ENCODE results near the gene GBP1. TPM values are rescaled to one million over a fixed set of nuclear protein-coding genes. Genes with fewer than 3 reads are reported as not detected.
"Not testable (repeated sequence)": the region's sequence is repeated elsewhere in the genome, so short reads cannot be mapped to it uniquely, and the experiment has no call there.

GBP1 gene
- total RNA-seq, 4 donors from 2014 or later = 16.1 to 38.2 (median 21.1) TPM

DNA sequence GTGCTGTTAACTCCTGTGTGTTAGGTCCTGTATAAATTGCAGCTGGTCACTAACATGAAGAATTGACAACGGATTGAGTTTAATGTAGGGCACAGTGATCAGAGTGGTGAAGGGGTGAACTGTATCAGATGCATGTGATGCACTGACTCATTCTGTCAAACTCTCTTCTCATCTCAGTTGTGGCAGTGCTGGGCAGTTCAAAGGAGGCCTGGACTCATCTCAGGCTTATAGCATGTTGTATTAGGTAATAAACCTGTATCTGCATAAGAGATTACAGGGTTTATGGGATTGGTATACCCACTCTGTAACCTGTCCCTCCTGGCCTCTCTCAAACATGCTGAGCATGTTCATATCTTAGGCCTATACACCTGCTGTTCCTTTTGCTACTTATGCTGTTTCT lies 29.9 kb downstream of the GBP1 start:
- Histone ChIP-seq H3K36me3 (no peaks in the 10 kb centered on the region), H3K27me3 (no peaks in the 10 kb centered on the region), H3K9me3 (no peaks in the 10 kb centered on the region), H3K27ac (replicated peaks in 1 of 4) (no peak overlapping the region), H3K4me3 (no peak overlapping the region), H3K4me1 (no peaks in the 10 kb centered on the region)
- intact Hi-C loops (cut with DNase I) = no loop called here
- WGBS = 88% methylated on average over 1 of the region's 1 CpG
- DNase-seq (ENCODE audit: extremely low spot score) = no peak
- no peak for TF ChIP-seq POLR2A (IDR thresholded peaks at IDR 0.05; ENCODE audit: low read depth)
- TF ChIP-seq EP300 (IDR thresholded peaks at IDR 0.05) = no peak
- TF ChIP-seq POLR2AphosphoS5 (IDR thresholded peaks at IDR 0.05) = no peak
- TF ChIP-seq CTCF (IDR thresholded peaks at IDR 0.05) = no peak

GRCh38 chr1:89034004-89034403 lies 31.0 kb downstream of the GBP1 start:
- H3K9me3 ChIP-seq; intact Hi-C loops (cut with DNase I); H3K4me1 ChIP-seq; DNase-seq (ENCODE audit: extremely low spot score); H3K27ac ChIP-seq (replicated peaks in 1 of 4); H3K27me3 ChIP-seq; H3K4me3 ChIP-seq; H3K36me3 ChIP-seq: not testable (repeated sequence)
- WGBS = 85% methylated on average over 5 of the region's 5 CpGs

- H3K9me3 ChIP-seq; H3K4me3 ChIP-seq; H3K27ac ChIP-seq (replicated peaks in 1 of 4); H3K36me3 ChIP-seq; intact Hi-C loops (cut with DNase I); DNase-seq (ENCODE audit: extremely low spot score); H3K4me1 ChIP-seq; H3K27me3 ChIP-seq: not testable (repeated sequence)
- 94% methylated on average over 2 of the region's 2 CpGs for WGBS
Observed at GRCh38 chr1:89029051-89029450, 36.0 kb downstream of the GBP1 start.

GRCh38 chr1:89025928-89026327 lies 39.1 kb downstream of the GBP1 start:
- no peak overlapping the region for H3K27ac ChIP-seq (replicated peaks in 1 of 4)
- no peak for DNase-seq (ENCODE audit: extremely low spot score)
- no peaks in the 10 kb centered on the region for H3K9me3 ChIP-seq
- intact Hi-C loops (cut with DNase I) = no loop called here
- peaks cover 13 to 24% (median 22%) of the 10 kb centered on the region in 4 donors for H3K4me1 ChIP-seq
- 91% methylated on average over 3 of the region's 3 CpGs for WGBS
- H3K4me3 ChIP-seq = no peak overlapping the region
- no peaks in the 10 kb centered on the region for H3K27me3 ChIP-seq
- no peaks in the 10 kb centered on the region for H3K36me3 ChIP-seq
- no peak for TF ChIP-seq EP300 (IDR thresholded peaks at IDR 0.05)
- no peak for TF ChIP-seq POLR2AphosphoS5 (IDR thresholded peaks at IDR 0.05)
- TF ChIP-seq CTCF (IDR thresholded peaks at IDR 0.05) = no peak
- no peak for TF ChIP-seq POLR2A (IDR thresholded peaks at IDR 0.05; ENCODE audit: low read depth)

DNA sequence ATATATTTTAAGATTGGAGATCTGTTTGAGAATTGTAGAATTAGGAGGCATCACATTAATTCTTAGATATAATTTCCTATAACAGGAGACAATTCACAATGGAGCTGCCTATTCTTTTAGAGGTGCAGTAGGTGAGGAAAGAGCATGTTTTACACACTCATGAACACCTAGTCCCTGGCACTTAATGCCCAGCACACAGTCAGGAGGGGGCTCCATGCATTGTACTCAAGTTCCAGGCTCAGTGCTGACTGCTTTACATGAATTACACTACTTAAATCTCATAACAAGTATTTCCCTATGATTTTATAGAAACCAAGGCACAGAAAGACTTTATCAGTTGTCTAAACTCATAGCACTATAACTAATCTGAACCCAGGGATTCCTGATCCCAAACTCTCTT lies 42.0 kb downstream of the GBP1 start:
- Histone ChIP-seq H3K36me3 (peaks cover 0 to 18% (median 6%) of the 10 kb centered on the region in 4 donors), H3K4me1 (peaks cover 13 to 25% (median 25%) of the 10 kb centered on the region in 4 donors), H3K27ac (replicated peaks in 1 of 4) (peak overlapping the region; percentile 75 to 83 (median 79)), H3K4me3 (peak overlapping the region; percentile 51 to 63 (median 52)), H3K9me3 (no peaks in the 10 kb centered on the region), H3K27me3 (no peaks in the 10 kb centered on the region)
- intact Hi-C loops (cut with DNase I) = loop anchor here (5.0 kb wide), 1 partner anchor 39 kb away; no protein-coding TSS in a partner anchor
- TF ChIP-seq EP300 (IDR thresholded peaks at IDR 0.05) (no peak), POLR2AphosphoS5 (IDR thresholded peaks at IDR 0.05) (no peak), POLR2A (IDR thresholded peaks at IDR 0.05; ENCODE audit: low read depth) (no peak)
- no peak for DNase-seq (ENCODE audit: extremely low spot score)

DNA sequence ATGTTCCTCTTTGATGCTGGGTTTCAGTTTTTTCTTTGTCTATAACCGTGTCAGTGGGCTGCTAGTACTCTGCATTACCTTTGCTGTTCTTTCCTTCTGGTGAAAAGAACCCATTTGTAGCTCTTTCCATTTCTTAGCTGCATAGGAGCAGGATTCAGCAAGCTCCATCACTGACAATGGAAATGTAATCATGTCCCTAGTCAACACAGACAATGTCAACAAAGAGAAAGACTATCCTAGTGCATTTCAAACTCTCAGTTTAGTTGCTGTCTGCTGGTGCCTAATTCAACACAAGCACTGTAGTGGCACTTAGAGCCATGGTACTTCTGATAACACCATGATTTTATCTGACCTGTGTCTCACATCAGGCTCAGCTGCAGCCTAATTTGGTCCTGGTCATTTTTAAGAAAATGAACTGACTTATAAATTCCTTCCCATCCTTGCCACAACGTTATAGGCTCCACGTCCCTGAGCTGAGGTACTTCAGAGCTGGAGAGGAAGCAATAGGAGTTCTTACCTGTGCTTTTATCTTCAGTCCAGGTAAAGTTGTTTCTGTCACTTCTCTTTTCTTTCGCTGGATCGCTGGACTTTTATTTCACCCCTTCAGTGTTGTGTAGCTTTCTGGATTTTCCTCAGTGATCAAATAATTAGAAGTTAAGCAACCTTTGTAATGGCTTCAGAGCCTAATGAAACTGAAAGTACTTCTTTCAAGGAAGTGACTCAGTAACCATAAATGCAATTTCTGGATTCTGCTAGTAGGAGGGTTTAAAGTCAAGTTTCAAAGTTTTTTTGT lies 42.6 kb downstream of the GBP1 start, which contains the start of gene GBP3:
TSS of gene GBP3 (minus strand) at position 700 of the 793 bp plus-strand sequence. CDS start 2,145 bp downstream, outside the sequence.
- no peak for TF ChIP-seq POLR2A (IDR thresholded peaks at IDR 0.05; ENCODE audit: low read depth)
- TF ChIP-seq EP300 (IDR thresholded peaks at IDR 0.05) = no peak
- TF ChIP-seq POLR2AphosphoS5 (IDR thresholded peaks at IDR 0.05) = peak in 1 of 2 donors; percentile 5
- no peak for TF ChIP-seq CTCF (IDR thresholded peaks at IDR 0.05)
- Histone ChIP-seq H3K27me3 (no peaks in the 10 kb centered on the region), H3K36me3 (peaks cover 0 to 18% (median 6%) of the 10 kb centered on the region in 4 donors), H3K27ac (replicated peaks in 1 of 4) (peak within 1 kb of the TSS; percentile 75 to 83 (median 79)), H3K4me1 (peaks cover 13 to 25% (median 25%) of the 10 kb centered on the region in 4 donors), H3K4me3 (peak within 1 kb of the TSS; percentile 51 to 63 (median 52)), H3K9me3 (no peaks in the 10 kb centered on the region)
- 21% methylated on average over 5 of the region's 5 CpGs for WGBS
- DNase-seq (ENCODE audit: extremely low spot score) = no peak
- intact Hi-C loops (cut with DNase I) = loop anchor here (5.0 kb wide), 1 partner anchor 40 kb away; no protein-coding TSS in a partner anchor

- H3K4me3 ChIP-seq; H3K27me3 ChIP-seq; H3K27ac ChIP-seq (replicated peaks in 1 of 4); H3K9me3 ChIP-seq; intact Hi-C loops (cut with DNase I); DNase-seq (ENCODE audit: extremely low spot score): not testable (repeated sequence)
- WGBS = 94% methylated on average over 3 of the region's 3 CpGs
- H3K4me1 ChIP-seq = peaks cover 11 to 25% (median 23%) of the 10 kb centered on the region in 4 donors
- peaks cover 17 to 45% (median 28%) of the 10 kb centered on the region in 4 donors for H3K36me3 ChIP-seq
Observed at GRCh38 chr1:89018318-89018717, 46.7 kb downstream of the GBP1 start.
